ENCODE results near the gene HIGD1B.

DNA sequence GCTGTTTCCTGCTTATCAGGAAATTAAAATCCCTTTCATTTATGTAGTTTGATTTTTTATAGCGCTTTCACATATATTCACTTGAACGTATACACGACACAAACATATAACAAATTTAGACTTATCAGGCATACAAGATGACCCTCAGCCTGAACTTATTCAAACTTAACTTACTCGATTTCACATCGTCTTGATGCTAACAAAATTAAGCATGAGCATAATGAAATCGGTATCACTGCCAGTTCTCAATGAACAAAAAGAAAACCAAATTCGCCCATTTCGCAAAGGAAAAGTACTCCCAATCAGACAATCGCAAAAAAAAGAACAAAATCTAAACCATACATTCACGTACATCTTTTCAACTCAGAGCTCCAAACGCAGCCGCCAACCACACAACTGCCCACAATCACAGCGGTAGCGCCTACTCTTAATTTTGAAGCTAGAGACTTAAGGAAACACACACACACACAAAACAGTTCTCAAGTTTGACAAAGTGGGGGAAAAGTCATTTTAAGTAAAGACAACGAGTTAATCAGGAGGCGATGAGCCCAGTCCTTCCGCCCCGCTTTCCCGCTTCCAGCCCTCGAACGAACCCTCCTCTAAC lies 18.7 kb upstream of the HIGD1B start:
- no peak for TF ChIP-seq CTCF (IDR thresholded peaks at IDR 0.05)
- TF ChIP-seq POLR2A (IDR thresholded peaks at IDR 0.05): no peak
